H1 (cell line): ENCODE data around the gene RAN. TPM values are rescaled to one million over a fixed set of nuclear protein-coding genes. Genes with fewer than 3 reads are reported as not detected.
A peak's percentile ranks its signal among the peaks of the same experiment; 100 is the strongest.

ENCODE experiments used
- CTCF ChIA-PET: fragments of 300-600 bp; sonication (Branson Sonifier 250); formaldehyde crosslinking; loops from one replicate; lab custom pipeline; 2021; ENCODE audit not compliant: partially characterized antibody; lab: Charles Lee
- POLR2A ChIA-PET: fragments of 300-600 bp; sonication (Branson Sonifier 250); formaldehyde crosslinking; loops from one replicate; lab custom pipeline; 2021; ENCODE audit warnings: inconsistent platforms; ENCODE audit not compliant: partially characterized antibody; lab: Charles Lee
- DNase-seq, 2 experiments: peaks; one replicate each; pipeline versions ENCODE4 v3.0.0 to v3.0.0-alpha.2; 2010 to 2022; ENCODE audit warnings: low spot score in 2 of 2, low read depth in 1 of 2, mixed read lengths in 1 of 2
- FAIRE-seq: peaks from 2 replicates; lab custom pipeline; 2011; peaks lifted over from hg19 to GRCh38; lab: Jason Lieb, UNC
- H2AFZ ChIP-seq: 2 replicates; pipeline ENCODE4 v1.8.1; 2012; ENCODE audit warnings: low read length, inconsistent platforms
- H2AK5ac ChIP-seq: 2 replicates; pipeline ENCODE4 v1.6.1; 2013; ENCODE audit warnings: low read depth, low read length
- H2BK120ac ChIP-seq: replicated peaks from 2 replicates; pipeline ENCODE3; 2013; ENCODE audit warnings: low read depth, low read length, inconsistent platforms
- H2BK12ac ChIP-seq: 2 replicates; pipeline ENCODE4 v1.6.1; 2013; ENCODE audit warnings: low read depth, low read length
- H2BK15ac ChIP-seq: 2 replicates; pipeline ENCODE4 v1.6.1; 2013; ENCODE audit warnings: low read length
- H2BK20ac ChIP-seq: 2 replicates; pipeline ENCODE4 v1.6.1; 2013; ENCODE audit warnings: low read length
- H2BK5ac ChIP-seq: 2 replicates; pipeline ENCODE4 v1.6.1; 2013; ENCODE audit warnings: low read depth, low read length
- H3K14ac ChIP-seq: 2 replicates; pipeline ENCODE4 v1.6.1; 2013; ENCODE audit warnings: inconsistent platforms; ENCODE audit not compliant: insufficient read length
- H3K18ac ChIP-seq: 2 replicates; pipeline ENCODE4 v1.6.1; 2013; ENCODE audit warnings: low read length; ENCODE audit errors: extremely low read depth
- H3K23ac ChIP-seq: 2 replicates; pipeline ENCODE4 v1.6.1; 2013; ENCODE audit warnings: inconsistent platforms; ENCODE audit not compliant: insufficient read length
- H3K23me2 ChIP-seq: 2 replicates; pipeline ENCODE4 v1.6.1; 2013; ENCODE audit warnings: low read depth, low read length
- H3K27ac ChIP-seq: 2 replicates; pipeline ENCODE4 v1.6.1; 2011; ENCODE audit warnings: low read depth, low read length, inconsistent platforms
- H3K27me3 ChIP-seq, 4 experiments: replicated peaks in 1 of 4; 1 replicate in 1 of 4; 2 replicates in 3 of 4; pipeline versions ENCODE4 v1.6.1 to v1.8.1; 2011 to 2013; ENCODE audit warnings: low read length in 3 of 4, mild to moderate bottlenecking in 3 of 4, inconsistent platforms in 2 of 4, mixed read lengths in 2 of 4, moderate library complexity in 1 of 4; ENCODE audit not compliant: control insufficient read depth in 3 of 4, insufficient read depth in 3 of 4; ENCODE audit errors: extremely low read depth in 1 of 4
- H3K36me3 ChIP-seq, 4 experiments: 2 replicates each; pipeline versions ENCODE4 v1.6.1 to v1.8.1; 2011 to 2013; ENCODE audit warnings: mild to moderate bottlenecking in 4 of 4, low read length in 3 of 4, moderate library complexity in 2 of 4, control low read depth in 1 of 4, inconsistent platforms in 1 of 4; ENCODE audit not compliant: insufficient read depth in 4 of 4, control insufficient read depth in 2 of 4
- H3K4ac ChIP-seq: replicated peaks from 2 replicates; pipeline ENCODE3; 2013; ENCODE audit warnings: low read length, low read depth, mixed read lengths, inconsistent platforms; ENCODE audit not compliant: insufficient read length
- H3K4me1 ChIP-seq, 4 experiments: replicated peaks in 1 of 4; 1 replicate in 1 of 4; 2 replicates in 3 of 4; pipeline versions ENCODE4 v1.6.1 to v1.8.1; 2011 to 2013; ENCODE audit warnings: low read length in 3 of 4, inconsistent platforms in 2 of 4, mixed read lengths in 1 of 4; ENCODE audit not compliant: insufficient read depth in 4 of 4, control insufficient read depth in 3 of 4
- H3K4me2 ChIP-seq, 2 experiments: 2 replicates each; pipeline versions ENCODE4 v1.6.1 to v1.8.1; 2011 to 2013; ENCODE audit warnings: low read depth in 2 of 2, low read length in 2 of 2, control low read depth in 1 of 2, inconsistent platforms in 1 of 2, mild to moderate bottlenecking in 1 of 2; ENCODE audit not compliant: insufficient read depth in 1 of 2
- H3K4me3 ChIP-seq, 4 experiments: fragments of 200-600, 300-600 bp in 1 of 4; sonication (generic), shearing (Covaris generic), sonication (Bioruptor Twin) in 1 of 4; 2 replicates each; pipeline versions ENCODE4 v1.5.1 to v1.8.1; 2011 to 2016; ENCODE audit warnings: low read length in 4 of 4, low read depth in 3 of 4, control low read depth in 2 of 4, inconsistent platforms in 2 of 4, mild to moderate bottlenecking in 2 of 4, mixed read lengths in 1 of 4, moderate library complexity in 1 of 4; ENCODE audit not compliant: insufficient read depth in 2 of 4; ENCODE audit errors: extremely low read depth in 1 of 4
- H3K56ac ChIP-seq: replicated peaks from 2 replicates; pipeline ENCODE3; 2013; ENCODE audit warnings: low read depth, mild to moderate bottlenecking, mixed read lengths, low read length, inconsistent platforms; ENCODE audit not compliant: insufficient read length
- H3K79me1 ChIP-seq: 2 replicates; pipeline ENCODE4 v1.6.1; 2013; ENCODE audit warnings: low read depth, low read length, control low read depth
- H3K79me2 ChIP-seq, 2 experiments: 2 replicates each; pipeline versions ENCODE4 v1.6.1 to v1.8.1; 2012 to 2013; ENCODE audit warnings: low read length in 2 of 2, mild to moderate bottlenecking in 2 of 2, inconsistent platforms in 1 of 2; ENCODE audit not compliant: insufficient read depth in 2 of 2, control insufficient read depth in 1 of 2
- H3K9ac ChIP-seq, 4 experiments: replicated peaks in 1 of 4; 1 replicate in 1 of 4; 2 replicates in 3 of 4; pipeline versions ENCODE4 v1.6.1 to v1.8.1; 2011 to 2013; ENCODE audit warnings: low read depth in 3 of 4, low read length in 3 of 4, control low read depth in 2 of 4, mild to moderate bottlenecking in 2 of 4, moderate library complexity in 2 of 4, inconsistent platforms in 1 of 4; ENCODE audit errors: extremely low read depth in 1 of 4
- H3K9me3 ChIP-seq, 2 experiments: 2 replicates each; pipeline versions ENCODE4 v1.6.1 to v1.8.1; 2012 to 2013; ENCODE audit warnings: mild to moderate bottlenecking in 2 of 2, moderate library complexity in 2 of 2, control low read depth in 1 of 2, inconsistent platforms in 1 of 2, low read depth in 1 of 2, low read length in 1 of 2, mixed read lengths in 1 of 2; ENCODE audit not compliant: insufficient read depth in 2 of 2
- H4K20me1 ChIP-seq, 2 experiments: replicated peaks in 1 of 2; 2 replicates each; pipeline versions ENCODE3 to v1.8.1; 2011 to 2013; ENCODE audit warnings: inconsistent platforms in 2 of 2, low read length in 2 of 2, mild to moderate bottlenecking in 1 of 2; ENCODE audit not compliant: insufficient read depth in 2 of 2, control insufficient read depth in 1 of 2
- H4K5ac ChIP-seq: 2 replicates; pipeline ENCODE4 v1.6.1; 2013; ENCODE audit warnings: low read length, low read depth, mixed read lengths, inconsistent platforms; ENCODE audit not compliant: insufficient read length
- H4K8ac ChIP-seq: 2 replicates; pipeline ENCODE4 v1.8.0; 2013; ENCODE audit warnings: mild to moderate bottlenecking, moderate library complexity, low read length, inconsistent platforms; ENCODE audit not compliant: insufficient read depth; ENCODE audit errors: extremely low read depth
- H4K91ac ChIP-seq: replicated peaks from 2 replicates; pipeline ENCODE3; 2013; ENCODE audit warnings: low read length, mixed read lengths, inconsistent platforms; ENCODE audit not compliant: insufficient read length
- HDAC6 ChIP-seq: IDR thresholded peaks from one replicate; pipeline ENCODE4 v1.7.1; 2012; ENCODE audit warnings: low read depth, mild to moderate bottlenecking, inconsistent platforms, low read length, moderate library complexity
- KDM5A ChIP-seq: fragments of 200-600 bp; IDR thresholded peaks from 2 replicates; pipeline ENCODE4 v1.7.1; 2012; ENCODE audit warnings: mild to moderate bottlenecking, low read length, inconsistent platforms, mixed read lengths
- MAX ChIP-seq: IDR thresholded peaks from 2 replicates; pipeline ENCODE4 v1.6.1; 2012; ENCODE audit warnings: inconsistent platforms
- NRF1 ChIP-seq: IDR thresholded peaks from 2 replicates; pipeline ENCODE4 v1.6.1; 2011; ENCODE audit warnings: mild to moderate bottlenecking, low read depth, low read length, improper control_type of control experiment
- TBP ChIP-seq: IDR thresholded peaks from 2 replicates; pipeline ENCODE4 v1.6.1; 2011; ENCODE audit warnings: low read depth, low read length, improper control_type of control experiment
- WGBS, 2 experiments: shearing (Covaris generic) in 1 of 2; methylation state at CpG; one replicate each; pipeline versions ENCODE4 v1.1.6 to v1.1.7; 2013 to 2015; ENCODE audit warnings: low lambda C conversion rate in 2 of 2, mixed read lengths in 2 of 2, inconsistent platforms in 1 of 2, low coverage in 1 of 2, missing lambda C conversion rate in 1 of 2; ENCODE audit not compliant: insufficient replicate concordance in 2 of 2, insufficient coverage in 1 of 2, insufficient read length in 1 of 2; ENCODE audit errors: extremely low coverage in 1 of 2, missing lambda C conversion rate in 1 of 2; 5-methylcytosine and 5-hydroxymethylcytosine counted together
- polyA plus RNA-seq, 7 experiments: library from polyadenylated mRNA; depleted of rRNA in 3 of 7; stranded (reverse) in 5 of 7; unstranded in 2 of 7; fragments of >200 nt in 5 of 7; fragments of 200-250 nt in 2 of 7; gene quantifications; 1 replicate in 5 of 7; 2 replicates in 1 of 7; 4 replicates in 1 of 7; pipeline versions ENCODE4 v1.2.1 to v1.2.3, GENCODE V29; 2011 to 2013; ENCODE audit warnings: missing spikeins in 2 of 7, mixed read lengths in 2 of 7
- total RNA-seq: library from RNA; stranded (reverse); fragmentation: NEBNext Ultra II Directional; extraction: Animal tissue kit (Norgen Biotek cat#: 25700); gene quantifications from 2 replicates; pipeline ENCODE4 v1.2.1, GENCODE V29; 2021
- TF ChIP-seq, protein P1 (sequence below): IDR thresholded peaks from 2 replicates; pipeline ENCODE4 v1.6.1; 2011; ENCODE audit warnings: low read length, improper control_type of control experiment
- TF ChIP-seq, protein P2 (sequence below): IDR thresholded peaks from 2 replicates; pipeline ENCODE4 v1.6.1; 2012; ENCODE audit warnings: inconsistent platforms

RAN gene
- total and polyA plus RNA-seq, 2 of the 8 experiments (the other 6 are each of a cell fraction or from before 2014, with no cell fraction given): 2,064 to 2,203 TPM

- Histone ChIP-seq H3K14ac (no peak within 1 kb of the TSS), H3K4me1 (peaks cover 6 to 14% (median 9%) of the 10 kb centered on the region in 4 experiments; a peak in 6 of 7 replicates), H2BK5ac (peak within 1 kb of the TSS; percentile 35; the same call in 1 of the 2 replicates), H2BK15ac (peak within 1 kb of the TSS; percentile 92; the same call in 1 of the 2 replicates), H2BK120ac (no peak within 1 kb of the TSS), H3K27ac (no peak within 1 kb of the TSS), H4K5ac (peak within 1 kb of the TSS; percentile 6), H3K18ac (no peak within 1 kb of the TSS; the same call in none of the 2 replicates), H2AK5ac (no peak within 1 kb of the TSS), H3K27me3 (peaks cover 0 to 15% (median 7%) of the 10 kb centered on the region in 4 experiments; a peak in 5 of 7 replicates), H2AFZ (no peak within 1 kb of the TSS; the same call in 1 of the 2 replicates), H3K23me2 (peaks cover 3% of the 10 kb centered on the region), H3K36me3 (no peaks in the 10 kb centered on the region; a peak in 1 of 8 replicates), H3K56ac (no peak within 1 kb of the TSS), H3K4me3 (peak within 1 kb of the TSS; percentile 58 to 78 (median 63)), H3K9ac (peak within 1 kb of the TSS in 3 of 4 experiments; percentile 19 to 39 (median 19); a peak in 3 of 7 replicates), H4K91ac (peak within 1 kb of the TSS; percentile 78), H3K79me1 (0 out of 2 replicates have a peak, but pooled peaks cover 5% of the 10 kb centered on the region), H2BK20ac (peak within 1 kb of the TSS; percentile 49; the same call in 1 of the 2 replicates), H3K23ac (no peak within 1 kb of the TSS), H3K79me2 (peaks cover 0 to 24% of the 10 kb centered on the region in 2 experiments; a peak in 2 of 4 replicates), H4K20me1 (peaks cover 0 to 2% of the 10 kb centered on the region in 2 experiments), H3K4ac (peak within 1 kb of the TSS; percentile 2), H4K8ac (no peak within 1 kb of the TSS; the same call in 1 of the 2 replicates), H3K4me2 (peak within 1 kb of the TSS; percentile 81 to 82), H3K9me3 (no peaks in the 10 kb centered on the region), H2BK12ac (peak within 1 kb of the TSS; percentile 69; the same call in 1 of the 2 replicates)
- ChIA-PET POLR2A (interaction anchor here (0.6 to 2.8 kb wide), 12 partner anchors 8 to 40 kb away, joined by 3 to 20 read pairs (median 7); no protein-coding TSS in a partner anchor), CTCF (interaction anchor here (0.8 to 8.0 kb wide), 8 partner anchors 9 to 28 kb away, joined by 3 to 70 read pairs (median 3); no protein-coding TSS in a partner anchor)
- 4% methylated on average over 69 of the region's 79 CpGs; no CpG with 5 or more reads in 1 of the 2 experiments for WGBS, 2 experiments
- FAIRE-seq (no peak), DNase-seq (peak in 1 of 2 experiments; percentile 90)
- TF ChIP-seq, protein P1, sequence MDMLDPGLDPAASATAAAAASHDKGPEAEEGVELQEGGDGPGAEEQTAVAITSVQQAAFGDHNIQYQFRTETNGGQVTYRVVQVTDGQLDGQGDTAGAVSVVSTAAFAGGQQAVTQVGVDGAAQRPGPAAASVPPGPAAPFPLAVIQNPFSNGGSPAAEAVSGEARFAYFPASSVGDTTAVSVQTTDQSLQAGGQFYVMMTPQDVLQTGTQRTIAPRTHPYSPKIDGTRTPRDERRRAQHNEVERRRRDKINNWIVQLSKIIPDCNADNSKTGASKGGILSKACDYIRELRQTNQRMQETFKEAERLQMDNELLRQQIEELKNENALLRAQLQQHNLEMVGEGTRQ: no peak
- TF ChIP-seq NRF1: peak; percentile 63
- no peak for TF ChIP-seq TBP
- no peak for TF ChIP-seq HDAC6
- TF ChIP-seq MAX: peak; percentile 78
- no peak for TF ChIP-seq KDM5A
- TF ChIP-seq, protein P2, sequence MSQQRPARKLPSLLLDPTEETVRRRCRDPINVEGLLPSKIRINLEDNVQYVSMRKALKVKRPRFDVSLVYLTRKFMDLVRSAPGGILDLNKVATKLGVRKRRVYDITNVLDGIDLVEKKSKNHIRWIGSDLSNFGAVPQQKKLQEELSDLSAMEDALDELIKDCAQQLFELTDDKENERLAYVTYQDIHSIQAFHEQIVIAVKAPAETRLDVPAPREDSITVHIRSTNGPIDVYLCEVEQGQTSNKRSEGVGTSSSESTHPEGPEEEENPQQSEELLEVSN: 0 out of 2 replicates have a peak, but pooled peaks have one; percentile 60
Measured at GRCh38 chr12:130838951-130839769, 32.7 kb upstream of the RAN start, which contains the start of gene STX2. TSS of gene STX2 (minus strand) at chr12:130839250. CDS start at chr12:130839099, 151 bp downstream.
